Activated CD4-positive, alpha-beta memory T cell treated with anti-CD3 and anti-CD28 coated beads, Interleukin-2, amount 10 ng/mL, durations not matched to agents 7 days and 5 days (primary cell): ENCODE measurements around the gene STAG3. TPM values are rescaled to one million over a fixed set of nuclear protein-coding genes. Genes with fewer than 3 reads are reported as not detected.

Experiments used
- CTCF ChIA-PET: fragments of 350-600 bp; sonication (Branson Sonifier 250); formaldehyde crosslinking; loops from one replicate; lab custom pipeline; 2021; ENCODE audit warnings: antibody characterized with exemption, inconsistent platforms; lab: Charles Lee
- POLR2A ChIA-PET: fragments of 350-600 bp; sonication (Branson Sonifier 250); formaldehyde crosslinking; loops from one replicate; lab custom pipeline; 2021; ENCODE audit warnings: antibody characterized with exemption; lab: Charles Lee
- DNase-seq: peaks from one replicate; pipeline ENCODE4 v3.0.0-alpha.2; 2020
- H3K27ac Mint-ChIP-seq: one replicate; pipeline ENCODE4 v1.8.0; 2021; ENCODE audit warnings: mild to moderate bottlenecking, mixed read lengths
- H3K27me3 Mint-ChIP-seq: one replicate; pipeline ENCODE4 v1.8.0; 2021; ENCODE audit warnings: mixed read lengths
- H3K36me3 Mint-ChIP-seq: one replicate; pipeline ENCODE4 v1.8.0; 2021; ENCODE audit warnings: low read depth, mixed read lengths
- H3K4me1 Mint-ChIP-seq: one replicate; pipeline ENCODE4 v1.8.0; 2021; ENCODE audit warnings: mixed read lengths
- H3K4me3 Mint-ChIP-seq: one replicate; pipeline ENCODE4 v1.8.0; 2021; ENCODE audit warnings: mild to moderate bottlenecking, mixed read lengths
- H3K9me3 Mint-ChIP-seq: one replicate; pipeline ENCODE4 v1.8.0; 2021; ENCODE audit warnings: mixed read lengths
- total RNA-seq, 2 experiments: library from RNA; stranded (reverse); gene quantifications; one replicate each; pipeline ENCODE4 v1.2.3, GENCODE V29; 2021

Gene STAG3
- total RNA-seq, 2 experiments from 2014 or later, result 12.9 to 13.1 TPM

GRCh38 chr7:100147278-100147677, 30.4 kb upstream of the STAG3 start:
- H3K36me3 Mint-ChIP-seq, result peaks cover 17% of the 10 kb centered on the region
- H3K27ac Mint-ChIP-seq, result no peak overlapping the region
- peaks cover 29% of the 10 kb centered on the region for H3K4me1 Mint-ChIP-seq
- no peak for DNase-seq
- ChIA-PET CTCF (interaction anchor here (1.0 to 1.8 kb wide), 4 partner anchors 15 to 71 kb away, joined by 3 to 11 read pairs (median 4); no protein-coding TSS in a partner anchor), POLR2A (interaction anchor here (0.9 to 2.5 kb wide), 3 partner anchors 10 to 21 kb away, joined by 4 to 13 read pairs (median 4); partner anchors contain the start of gene MBLAC1)
- no peaks in the 10 kb centered on the region for H3K9me3 Mint-ChIP-seq
- no peak overlapping the region for H3K4me3 Mint-ChIP-seq
- no peaks in the 10 kb centered on the region for H3K27me3 Mint-ChIP-seq

GRCh38 chr7:100148225-100148558, 29.5 kb upstream of the STAG3 start:
- POLR2A ChIA-PET, result interaction anchor here (0.6 to 2.9 kb wide), 16 partner anchors 9 to 197 kb away, joined by 3 to 21 read pairs (median 5); partner anchors contain the start of genes AP4M1, GPC2, MBLAC1 and MCM7
- DNase-seq, result no peak

GRCh38 chr7:100148559-100149328, 29.0 kb upstream of the STAG3 start, which contains the start of gene LAMTOR4:
Gene LAMTOR4, plus strand, starts transcription at chr7:100148918. Its CDS starts 55 bp downstream, at chr7:100148973.
- H3K36me3 Mint-ChIP-seq, result peaks cover 30% of the 10 kb centered on the region
- CTCF ChIA-PET, result interaction anchor here (0.6 to 1.8 kb wide), 14 partner anchors 8 to 71 kb away, joined by 3 to 11 read pairs (median 4); partner anchors contain the start of genes AP4M1, GPC2, MBLAC1 and STAG3
- POLR2A ChIA-PET, result interaction anchor here (0.6 to 2.9 kb wide), 15 partner anchors 10 to 196 kb away, joined by 3 to 21 read pairs (median 5); partner anchors contain the start of genes AP4M1, CNPY4, GPC2 and MCM7

More at GRCh38 chr7:100148225-100148558, 29.5 kb upstream of the STAG3 start:
- no peaks in the 10 kb centered on the region for H3K27me3 Mint-ChIP-seq
- H3K4me3 Mint-ChIP-seq, result peak overlapping the region; percentile 96
- no peaks in the 10 kb centered on the region for H3K9me3 Mint-ChIP-seq
- peaks cover 34% of the 10 kb centered on the region for H3K4me1 Mint-ChIP-seq
- H3K36me3 Mint-ChIP-seq, result peaks cover 25% of the 10 kb centered on the region
- CTCF ChIA-PET, result interaction anchor here (0.6 to 1.8 kb wide), 14 partner anchors 8 to 72 kb away, joined by 3 to 11 read pairs (median 4); partner anchors contain the start of genes AP4M1, GPC2, MBLAC1 and STAG3
- H3K27ac Mint-ChIP-seq, result peak overlapping the region; percentile 92

GRCh38 chr7:100152404-100152803, 25.3 kb upstream of the STAG3 start:
- CTCF ChIA-PET, result interaction anchor here (0.7 to 1.6 kb wide), 3 partner anchors 18 to 392 kb away, joined by 3 read pairs; no protein-coding TSS in a partner anchor
- Mint-ChIP-seq H3K4me3 (no peak overlapping the region), H3K27ac (peak overlapping the region; percentile 69), H3K27me3 (no peaks in the 10 kb centered on the region), H3K9me3 (no peaks in the 10 kb centered on the region), H3K4me1 (peaks cover 64% of the 10 kb centered on the region), H3K36me3 (peaks cover 63% of the 10 kb centered on the region)
- POLR2A ChIA-PET, result no interaction called here
- DNase-seq, result no peak

More at GRCh38 chr7:100148559-100149328, 29.0 kb upstream of the STAG3 start, which contains the start of gene LAMTOR4:
- DNase-seq, result peak; percentile 99
- no peaks in the 10 kb centered on the region for H3K9me3 Mint-ChIP-seq
- H3K4me1 Mint-ChIP-seq, result peaks cover 37% of the 10 kb centered on the region
- no peaks in the 10 kb centered on the region for H3K27me3 Mint-ChIP-seq
- peak within 1 kb of the TSS; percentile 92 for H3K27ac Mint-ChIP-seq
- H3K4me3 Mint-ChIP-seq, result peak within 1 kb of the TSS; percentile 96

GRCh38 chr7:100152937-100153666, 24.6 kb upstream of the STAG3 start:
- CTCF ChIA-PET, result interaction anchor here (0.7 to 1.6 kb wide), 2 partner anchors 19 to 300 kb away, joined by 3 read pairs; no protein-coding TSS in a partner anchor
- Mint-ChIP-seq H3K9me3 (no peaks in the 10 kb centered on the region), H3K27ac (no peak overlapping the region), H3K4me3 (no peak overlapping the region), H3K36me3 (peaks cover 67% of the 10 kb centered on the region), H3K4me1 (peaks cover 67% of the 10 kb centered on the region), H3K27me3 (no peaks in the 10 kb centered on the region)
- DNase-seq, result no peak
- POLR2A ChIA-PET, result no interaction called here

GRCh38 chr7:100153708-100154535, 23.8 kb upstream of the STAG3 start:
- Mint-ChIP-seq H3K36me3 (peaks cover 64% of the 10 kb centered on the region), H3K9me3 (no peaks in the 10 kb centered on the region)

GRCh38 chr7:100154651-100155491, 22.8 kb upstream of the STAG3 start:
- Mint-ChIP-seq H3K27me3 (no peaks in the 10 kb centered on the region), H3K27ac (no peak overlapping the region)

More at GRCh38 chr7:100153708-100154535, 23.8 kb upstream of the STAG3 start:
- Mint-ChIP-seq H3K27me3 (no peaks in the 10 kb centered on the region), H3K27ac (peak overlapping the region; percentile 4), H3K4me3 (no peak overlapping the region), H3K4me1 (peaks cover 63% of the 10 kb centered on the region)
- ChIA-PET POLR2A (interaction anchor here (0.9 to 1.6 kb wide), 2 partner anchors 9 to 12 kb away, joined by 4 read pairs; no protein-coding TSS in a partner anchor), CTCF (no interaction called here)
- DNase-seq, result no peak

GRCh38 chr7:100155553-100156317, 22.0 kb upstream of the STAG3 start:
- no peaks in the 10 kb centered on the region for H3K27me3 Mint-ChIP-seq
- peaks cover 61% of the 10 kb centered on the region for H3K4me1 Mint-ChIP-seq
- no peaks in the 10 kb centered on the region for H3K9me3 Mint-ChIP-seq
- no peak overlapping the region for H3K27ac Mint-ChIP-seq
- CTCF ChIA-PET, result interaction anchor here (1.4 kb wide), 1 partner anchor 23 kb away, joined by 5 read pairs; no protein-coding TSS in a partner anchor
- POLR2A ChIA-PET, result interaction anchor here (0.7 to 3.9 kb wide), 7 partner anchors 8 to 130 kb away, joined by 3 to 27 read pairs (median 4); partner anchors contain the start of genes AP4M1, GAL3ST4 and MCM7
- H3K36me3 Mint-ChIP-seq, result peaks cover 58% of the 10 kb centered on the region
- peak overlapping the region; percentile 54 for H3K4me3 Mint-ChIP-seq
- no peak for DNase-seq

More at GRCh38 chr7:100154651-100155491, 22.8 kb upstream of the STAG3 start:
- H3K4me3 Mint-ChIP-seq, result no peak overlapping the region
- DNase-seq, result no peak
- CTCF ChIA-PET, result no interaction called here
- peaks cover 64% of the 10 kb centered on the region for H3K36me3 Mint-ChIP-seq
- POLR2A ChIA-PET, result interaction anchor here (0.9 to 1.6 kb wide), 4 partner anchors 8 to 54 kb away, joined by 3 to 4 read pairs (median 4); partner anchors contain the start of gene MCM7
- no peaks in the 10 kb centered on the region for H3K9me3 Mint-ChIP-seq
- peaks cover 70% of the 10 kb centered on the region for H3K4me1 Mint-ChIP-seq

GRCh38 chr7:100156331-100157068, 21.2 kb upstream of the STAG3 start:
- ChIA-PET POLR2A (interaction anchor here (1.2 to 4.2 kb wide), 8 partner anchors 7 to 129 kb away, joined by 3 to 27 read pairs (median 6); partner anchors contain the start of genes AP4M1, GAL3ST4, LAMTOR4 and MCM7), CTCF (interaction anchor here (1.4 to 1.6 kb wide), 2 partner anchors 24 to 52 kb away, joined by 3 to 5 read pairs; no protein-coding TSS in a partner anchor)
- H3K27me3 Mint-ChIP-seq, result no peaks in the 10 kb centered on the region
- peaks cover 59% of the 10 kb centered on the region for H3K4me1 Mint-ChIP-seq
- peak overlapping the region; percentile 54 for H3K4me3 Mint-ChIP-seq
- no peak for DNase-seq
- no peaks in the 10 kb centered on the region for H3K9me3 Mint-ChIP-seq
- peak overlapping the region; percentile 66 for H3K27ac Mint-ChIP-seq
- peaks cover 57% of the 10 kb centered on the region for H3K36me3 Mint-ChIP-seq

- no peak for DNase-seq
- H3K4me1 Mint-ChIP-seq, result peaks cover 56% of the 10 kb centered on the region
- ChIA-PET CTCF (interaction anchor here (1.4 to 1.6 kb wide), 3 partner anchors 15 to 52 kb away, joined by 3 to 5 read pairs (median 4); no protein-coding TSS in a partner anchor), POLR2A (interaction anchor here (0.9 to 4.2 kb wide), 11 partner anchors 7 to 62 kb away, joined by 3 to 27 read pairs (median 5); partner anchors contain the start of genes AP4M1, GAL3ST4, LAMTOR4 and MCM7)
- peaks cover 53% of the 10 kb centered on the region for H3K36me3 Mint-ChIP-seq
- H3K9me3 Mint-ChIP-seq, result no peaks in the 10 kb centered on the region
- H3K27ac Mint-ChIP-seq, result peak overlapping the region; percentile 66
- H3K27me3 Mint-ChIP-seq, result no peaks in the 10 kb centered on the region
- H3K4me3 Mint-ChIP-seq, result peak overlapping the region; percentile 54
Measured at GRCh38 chr7:100157069-100157333, 20.7 kb upstream of the STAG3 start.
